ENCODE results near the gene NAXD.
"Not testable (repeated sequence)": the region's sequence is repeated elsewhere in the genome, so short reads cannot be mapped to it uniquely, and the experiment has no call there.

The NAXD gene

DNA sequence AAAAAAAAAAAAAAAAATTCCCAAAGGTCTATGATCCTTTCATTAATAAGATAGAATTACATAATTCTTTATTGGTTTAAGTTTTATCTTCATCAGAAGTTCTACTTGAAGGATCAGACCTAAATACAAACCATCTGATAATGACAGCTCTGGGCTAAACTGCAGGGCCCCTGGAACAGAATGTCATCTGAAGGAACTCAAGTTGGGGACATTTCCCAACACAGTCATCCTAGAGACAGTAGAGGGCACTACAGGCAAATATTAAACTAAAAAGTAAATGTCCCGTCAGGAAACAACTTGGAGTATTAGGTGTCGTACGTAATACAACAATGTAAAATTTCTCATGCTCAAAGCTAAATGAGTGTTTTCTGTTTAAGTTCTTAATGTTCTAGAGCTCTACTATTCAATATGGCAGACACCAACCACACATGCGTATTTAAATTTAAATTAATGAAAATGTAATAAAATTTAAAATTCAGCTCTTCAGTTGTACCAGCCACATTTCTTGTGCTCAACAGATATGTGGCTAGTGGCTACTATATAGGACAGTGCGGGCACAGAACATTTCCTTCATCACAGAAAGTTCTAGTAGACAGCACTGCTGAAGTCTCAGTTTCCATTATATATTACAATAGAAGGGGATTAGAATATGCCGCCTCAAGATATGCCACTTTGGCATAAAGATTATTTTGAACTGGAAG, 21.8 kb upstream of the NAXD start:
- TF ChIP-seq, protein P1, sequence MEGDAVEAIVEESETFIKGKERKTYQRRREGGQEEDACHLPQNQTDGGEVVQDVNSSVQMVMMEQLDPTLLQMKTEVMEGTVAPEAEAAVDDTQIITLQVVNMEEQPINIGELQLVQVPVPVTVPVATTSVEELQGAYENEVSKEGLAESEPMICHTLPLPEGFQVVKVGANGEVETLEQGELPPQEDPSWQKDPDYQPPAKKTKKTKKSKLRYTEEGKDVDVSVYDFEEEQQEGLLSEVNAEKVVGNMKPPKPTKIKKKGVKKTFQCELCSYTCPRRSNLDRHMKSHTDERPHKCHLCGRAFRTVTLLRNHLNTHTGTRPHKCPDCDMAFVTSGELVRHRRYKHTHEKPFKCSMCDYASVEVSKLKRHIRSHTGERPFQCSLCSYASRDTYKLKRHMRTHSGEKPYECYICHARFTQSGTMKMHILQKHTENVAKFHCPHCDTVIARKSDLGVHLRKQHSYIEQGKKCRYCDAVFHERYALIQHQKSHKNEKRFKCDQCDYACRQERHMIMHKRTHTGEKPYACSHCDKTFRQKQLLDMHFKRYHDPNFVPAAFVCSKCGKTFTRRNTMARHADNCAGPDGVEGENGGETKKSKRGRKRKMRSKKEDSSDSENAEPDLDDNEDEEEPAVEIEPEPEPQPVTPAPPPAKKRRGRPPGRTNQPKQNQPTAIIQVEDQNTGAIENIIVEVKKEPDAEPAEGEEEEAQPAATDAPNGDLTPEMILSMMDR (IDR thresholded peaks at IDR 0.05; ENCODE audit: low read depth, low read length, missing control alignments): peak; percentile 59
- DNase-seq (ENCODE audit: low read depth): peak; percentile 40
- no peak overlapping the region for H3K4me3 ChIP-seq (ENCODE audit: low read depth, low read length)

DNA sequence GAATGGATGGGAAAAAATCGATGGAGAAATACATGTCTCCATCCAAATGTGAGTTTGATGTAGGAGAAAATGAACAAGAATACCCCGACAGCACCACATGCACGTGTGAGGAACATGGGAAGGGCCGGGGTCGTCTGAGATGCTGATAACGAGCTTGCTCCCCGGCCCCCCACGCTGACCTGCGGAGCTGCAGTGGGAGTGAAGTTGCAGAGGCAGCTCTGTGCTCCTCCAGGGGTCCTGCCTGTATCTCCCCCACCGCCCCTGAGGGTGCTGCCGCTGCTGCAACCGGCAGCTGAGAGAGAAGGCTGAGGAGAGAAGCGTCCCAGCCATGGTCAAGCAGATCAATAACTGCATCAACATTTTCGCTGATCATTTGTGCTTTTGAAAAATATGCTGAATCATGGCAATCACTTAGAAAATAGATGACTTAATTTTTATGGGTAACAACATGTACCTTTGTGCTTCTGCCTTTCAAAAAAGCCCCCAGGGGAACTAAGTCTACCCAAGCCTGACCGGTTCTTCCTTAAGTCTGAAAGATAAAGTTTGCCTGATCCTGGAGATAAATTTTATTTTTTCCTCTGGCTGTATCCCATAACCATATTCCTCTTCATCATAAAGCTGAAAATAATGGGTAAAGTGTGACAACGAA, 18.2 kb upstream of the NAXD start:
- no peak overlapping the region for H3K4me3 ChIP-seq (ENCODE audit: low read depth, low read length)
- TF ChIP-seq, protein P1 (IDR thresholded peaks at IDR 0.05; ENCODE audit: low read depth, low read length, missing control alignments): no peak
- DNase-seq (ENCODE audit: low read depth): no peak

DNA sequence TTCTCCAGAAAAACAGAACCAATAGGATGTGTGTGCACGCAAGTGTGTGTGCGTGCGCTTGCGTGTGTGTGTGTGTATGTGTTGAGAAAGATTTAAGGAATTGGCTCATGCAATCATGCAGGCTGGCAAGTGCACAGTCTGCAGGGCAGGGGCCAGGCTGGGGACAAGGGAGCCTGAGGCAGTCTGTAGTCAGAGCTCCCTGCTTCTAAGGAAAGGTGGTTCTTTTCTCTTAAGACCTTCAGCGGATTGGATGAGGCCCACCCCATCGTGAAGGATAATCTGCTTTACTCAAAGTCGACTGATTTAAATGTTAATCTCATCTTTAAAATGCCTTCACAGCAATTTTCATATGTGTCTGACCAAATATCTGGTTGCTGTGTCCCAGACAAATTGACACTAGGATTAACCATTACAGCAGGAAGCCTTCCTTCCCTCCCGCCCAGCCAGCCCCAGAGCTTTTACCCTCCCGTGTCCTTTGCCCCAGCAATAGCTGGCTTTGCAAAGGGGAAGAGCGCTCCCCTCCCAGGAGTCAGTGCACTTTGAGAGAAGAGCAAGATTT, 15.0 kb upstream of the NAXD start:
- H3K4me3 ChIP-seq (ENCODE audit: low read depth, low read length): no peak overlapping the region
- DNase-seq (ENCODE audit: low read depth): no peak
- TF ChIP-seq, protein P1 (IDR thresholded peaks at IDR 0.05; ENCODE audit: low read depth, low read length, missing control alignments): no peak

DNA sequence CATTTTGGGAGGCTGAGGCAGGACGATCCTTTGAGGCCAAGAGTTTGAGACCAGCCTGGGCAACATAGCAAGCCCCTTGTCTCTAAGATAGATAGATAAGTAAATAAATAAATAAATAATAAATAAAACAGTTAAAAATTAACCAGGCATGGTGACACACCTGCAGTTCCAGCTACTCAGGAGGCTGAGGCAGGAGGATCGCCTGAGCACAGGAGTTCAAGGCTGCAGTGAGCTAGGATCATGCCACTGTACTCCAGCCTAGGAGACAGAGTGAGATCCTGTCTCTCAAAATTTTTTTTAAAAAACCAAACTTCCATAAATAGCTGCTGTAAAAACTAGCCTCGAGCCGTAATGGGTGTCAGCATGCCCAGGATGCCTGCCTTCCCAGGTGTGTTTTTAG, 14.4 kb upstream of the NAXD start:
- no peak for DNase-seq (ENCODE audit: low read depth)
- TF ChIP-seq, protein P1 (IDR thresholded peaks at IDR 0.05; ENCODE audit: low read depth, low read length, missing control alignments): no peak
- no peak overlapping the region for H3K4me3 ChIP-seq (ENCODE audit: low read depth, low read length)

DNA sequence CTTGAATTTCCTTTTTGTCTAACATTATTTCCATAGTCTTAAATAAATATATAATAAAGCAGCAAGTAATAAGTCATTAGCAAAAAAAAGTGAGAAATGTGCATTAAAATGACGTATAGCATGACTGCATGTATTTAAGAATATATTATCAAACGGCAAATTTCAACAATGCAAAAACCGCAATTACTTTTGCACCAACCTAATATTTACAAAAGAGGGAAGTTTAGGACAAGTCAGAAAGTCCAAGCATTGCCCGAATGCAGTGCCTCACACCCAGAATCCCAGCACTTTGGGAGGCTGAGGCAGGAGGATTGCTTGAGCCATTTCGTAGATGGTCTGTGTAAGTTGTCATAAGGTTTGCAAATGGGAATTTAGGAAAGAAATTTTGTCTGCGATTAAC, 10.2 kb upstream of the NAXD start:
- TF ChIP-seq, protein P1 (IDR thresholded peaks at IDR 0.05; ENCODE audit: low read depth, low read length, missing control alignments): no peak
- no peak overlapping the region for H3K4me3 ChIP-seq (ENCODE audit: low read depth, low read length)
- no peak for DNase-seq (ENCODE audit: low read depth)

DNA sequence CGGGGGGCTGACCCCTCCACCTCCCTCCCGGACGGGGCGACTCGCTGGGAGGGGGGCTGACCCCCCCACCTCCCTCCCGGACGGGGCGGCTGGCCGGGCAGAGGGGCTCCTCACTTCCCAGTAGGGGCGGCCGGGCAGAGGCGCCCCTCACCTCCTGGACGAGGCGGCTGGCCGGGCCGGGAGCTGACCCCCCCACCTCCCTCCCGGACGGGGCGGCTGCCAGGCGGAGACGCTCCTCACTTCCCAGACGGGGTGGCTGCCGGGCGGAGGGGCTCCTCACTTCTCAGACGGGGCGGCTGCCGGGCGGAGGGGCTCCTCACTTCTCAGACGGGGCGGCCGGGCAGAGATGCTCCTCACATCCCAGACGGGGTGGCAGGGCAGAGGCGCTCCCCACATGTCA, 9.1 kb upstream of the NAXD start:
- not testable (repeated sequence) for DNase-seq (ENCODE audit: low read depth); H3K4me3 ChIP-seq (ENCODE audit: low read depth, low read length)

DNA sequence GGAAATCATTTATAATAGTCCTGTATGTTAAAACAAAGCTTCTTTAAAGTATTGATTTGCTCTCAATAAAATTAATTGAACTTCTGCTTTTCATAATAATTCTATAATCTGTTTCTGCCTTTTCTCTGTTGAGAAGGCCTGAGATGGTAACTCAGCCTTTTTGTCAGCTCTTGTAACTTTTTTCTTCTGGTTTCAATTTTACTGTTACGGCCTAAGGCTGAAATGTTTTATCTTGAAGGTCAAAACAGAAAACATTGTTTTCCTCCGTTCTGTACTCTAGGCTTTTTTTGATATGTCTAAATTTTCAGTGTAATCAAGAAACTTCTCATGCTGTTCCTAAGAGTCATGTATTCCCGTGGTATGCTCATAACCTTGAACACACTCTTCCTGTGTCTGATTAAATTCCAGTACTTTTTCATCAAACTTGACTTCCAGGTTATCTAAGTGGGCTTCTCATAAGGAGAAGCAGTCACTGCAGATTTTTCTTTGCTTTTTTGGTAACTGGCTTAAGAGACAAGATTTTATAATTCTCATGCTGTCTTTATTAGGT, 7.6 kb upstream of the NAXD start:
- DNase-seq (ENCODE audit: low read depth): no peak
- H3K4me3 ChIP-seq (ENCODE audit: low read depth, low read length): no peak overlapping the region
- TF ChIP-seq, protein P1 (IDR thresholded peaks at IDR 0.05; ENCODE audit: low read depth, low read length, missing control alignments): no peak

Measured in GM12864 (cell line).